H1 (cell line): ENCODE measurements around the gene POM121L2. TPM values are rescaled to one million over a fixed set of nuclear protein-coding genes. Genes with fewer than 3 reads are reported as not detected.

ENCODE experiments used
- CTCF ChIA-PET: fragments of 300-600 bp; sonication (Branson Sonifier 250); formaldehyde crosslinking; loops from one replicate; lab custom pipeline; 2021; ENCODE audit not compliant: partially characterized antibody; lab: Charles Lee
- POLR2A ChIA-PET: fragments of 300-600 bp; sonication (Branson Sonifier 250); formaldehyde crosslinking; loops from one replicate; lab custom pipeline; 2021; ENCODE audit warnings: inconsistent platforms; ENCODE audit not compliant: partially characterized antibody; lab: Charles Lee
- DNase-seq, 2 experiments: peaks; one replicate each; pipeline versions ENCODE4 v3.0.0 to v3.0.0-alpha.2; 2010 to 2022; ENCODE audit warnings: low spot score in 2 of 2, low read depth in 1 of 2, mixed read lengths in 1 of 2
- FAIRE-seq: peaks from 2 replicates; lab custom pipeline; 2011; peaks lifted over from hg19 to GRCh38; lab: Jason Lieb, UNC
- H2AFZ ChIP-seq: 2 replicates; pipeline ENCODE4 v1.8.1; 2012; ENCODE audit warnings: low read length, inconsistent platforms
- H2AK5ac ChIP-seq: 2 replicates; pipeline ENCODE4 v1.6.1; 2013; ENCODE audit warnings: low read depth, low read length
- H2BK120ac ChIP-seq: replicated peaks from 2 replicates; pipeline ENCODE3; 2013; ENCODE audit warnings: low read depth, low read length, inconsistent platforms
- H2BK12ac ChIP-seq: 2 replicates; pipeline ENCODE4 v1.6.1; 2013; ENCODE audit warnings: low read depth, low read length
- H2BK15ac ChIP-seq: 2 replicates; pipeline ENCODE4 v1.6.1; 2013; ENCODE audit warnings: low read length
- H2BK20ac ChIP-seq: 2 replicates; pipeline ENCODE4 v1.6.1; 2013; ENCODE audit warnings: low read length
- H2BK5ac ChIP-seq: 2 replicates; pipeline ENCODE4 v1.6.1; 2013; ENCODE audit warnings: low read depth, low read length
- H3K14ac ChIP-seq: 2 replicates; pipeline ENCODE4 v1.6.1; 2013; ENCODE audit warnings: inconsistent platforms; ENCODE audit not compliant: insufficient read length
- H3K18ac ChIP-seq: 2 replicates; pipeline ENCODE4 v1.6.1; 2013; ENCODE audit warnings: low read length; ENCODE audit errors: extremely low read depth
- H3K23ac ChIP-seq: 2 replicates; pipeline ENCODE4 v1.6.1; 2013; ENCODE audit warnings: inconsistent platforms; ENCODE audit not compliant: insufficient read length
- H3K23me2 ChIP-seq: 2 replicates; pipeline ENCODE4 v1.6.1; 2013; ENCODE audit warnings: low read depth, low read length
- H3K27ac ChIP-seq: 2 replicates; pipeline ENCODE4 v1.6.1; 2011; ENCODE audit warnings: low read depth, low read length, inconsistent platforms
- H3K27me3 ChIP-seq, 4 experiments: replicated peaks in 1 of 4; 1 replicate in 1 of 4; 2 replicates in 3 of 4; pipeline versions ENCODE4 v1.6.1 to v1.8.1; 2011 to 2013; ENCODE audit warnings: low read length in 3 of 4, mild to moderate bottlenecking in 3 of 4, inconsistent platforms in 2 of 4, mixed read lengths in 2 of 4, moderate library complexity in 1 of 4; ENCODE audit not compliant: control insufficient read depth in 3 of 4, insufficient read depth in 3 of 4; ENCODE audit errors: extremely low read depth in 1 of 4
- H3K36me3 ChIP-seq, 4 experiments: 2 replicates each; pipeline versions ENCODE4 v1.6.1 to v1.8.1; 2011 to 2013; ENCODE audit warnings: mild to moderate bottlenecking in 4 of 4, low read length in 3 of 4, moderate library complexity in 2 of 4, control low read depth in 1 of 4, inconsistent platforms in 1 of 4; ENCODE audit not compliant: insufficient read depth in 4 of 4, control insufficient read depth in 2 of 4
- H3K4ac ChIP-seq: replicated peaks from 2 replicates; pipeline ENCODE3; 2013; ENCODE audit warnings: low read length, low read depth, mixed read lengths, inconsistent platforms; ENCODE audit not compliant: insufficient read length
- H3K4me1 ChIP-seq, 4 experiments: replicated peaks in 1 of 4; 1 replicate in 1 of 4; 2 replicates in 3 of 4; pipeline versions ENCODE4 v1.6.1 to v1.8.1; 2011 to 2013; ENCODE audit warnings: low read length in 3 of 4, inconsistent platforms in 2 of 4, mixed read lengths in 1 of 4; ENCODE audit not compliant: insufficient read depth in 4 of 4, control insufficient read depth in 3 of 4
- H3K4me2 ChIP-seq, 2 experiments: 2 replicates each; pipeline versions ENCODE4 v1.6.1 to v1.8.1; 2011 to 2013; ENCODE audit warnings: low read depth in 2 of 2, low read length in 2 of 2, control low read depth in 1 of 2, inconsistent platforms in 1 of 2, mild to moderate bottlenecking in 1 of 2; ENCODE audit not compliant: insufficient read depth in 1 of 2
- H3K4me3 ChIP-seq, 4 experiments: fragments of 200-600, 300-600 bp in 1 of 4; sonication (generic), shearing (Covaris generic), sonication (Bioruptor Twin) in 1 of 4; 2 replicates each; pipeline versions ENCODE4 v1.5.1 to v1.8.1; 2011 to 2016; ENCODE audit warnings: low read length in 4 of 4, low read depth in 3 of 4, control low read depth in 2 of 4, inconsistent platforms in 2 of 4, mild to moderate bottlenecking in 2 of 4, mixed read lengths in 1 of 4, moderate library complexity in 1 of 4; ENCODE audit not compliant: insufficient read depth in 2 of 4; ENCODE audit errors: extremely low read depth in 1 of 4
- H3K56ac ChIP-seq: replicated peaks from 2 replicates; pipeline ENCODE3; 2013; ENCODE audit warnings: low read depth, mild to moderate bottlenecking, mixed read lengths, low read length, inconsistent platforms; ENCODE audit not compliant: insufficient read length
- H3K79me1 ChIP-seq: 2 replicates; pipeline ENCODE4 v1.6.1; 2013; ENCODE audit warnings: low read depth, low read length, control low read depth
- H3K79me2 ChIP-seq, 2 experiments: 2 replicates each; pipeline versions ENCODE4 v1.6.1 to v1.8.1; 2012 to 2013; ENCODE audit warnings: low read length in 2 of 2, mild to moderate bottlenecking in 2 of 2, inconsistent platforms in 1 of 2; ENCODE audit not compliant: insufficient read depth in 2 of 2, control insufficient read depth in 1 of 2
- H3K9ac ChIP-seq, 4 experiments: replicated peaks in 1 of 4; 1 replicate in 1 of 4; 2 replicates in 3 of 4; pipeline versions ENCODE4 v1.6.1 to v1.8.1; 2011 to 2013; ENCODE audit warnings: low read depth in 3 of 4, low read length in 3 of 4, control low read depth in 2 of 4, mild to moderate bottlenecking in 2 of 4, moderate library complexity in 2 of 4, inconsistent platforms in 1 of 4; ENCODE audit errors: extremely low read depth in 1 of 4
- H3K9me3 ChIP-seq, 2 experiments: 2 replicates each; pipeline versions ENCODE4 v1.6.1 to v1.8.1; 2012 to 2013; ENCODE audit warnings: mild to moderate bottlenecking in 2 of 2, moderate library complexity in 2 of 2, control low read depth in 1 of 2, inconsistent platforms in 1 of 2, low read depth in 1 of 2, low read length in 1 of 2, mixed read lengths in 1 of 2; ENCODE audit not compliant: insufficient read depth in 2 of 2
- H4K20me1 ChIP-seq, 2 experiments: replicated peaks in 1 of 2; 2 replicates each; pipeline versions ENCODE3 to v1.8.1; 2011 to 2013; ENCODE audit warnings: inconsistent platforms in 2 of 2, low read length in 2 of 2, mild to moderate bottlenecking in 1 of 2; ENCODE audit not compliant: insufficient read depth in 2 of 2, control insufficient read depth in 1 of 2
- H4K5ac ChIP-seq: 2 replicates; pipeline ENCODE4 v1.6.1; 2013; ENCODE audit warnings: low read length, low read depth, mixed read lengths, inconsistent platforms; ENCODE audit not compliant: insufficient read length
- H4K8ac ChIP-seq: 2 replicates; pipeline ENCODE4 v1.8.0; 2013; ENCODE audit warnings: mild to moderate bottlenecking, moderate library complexity, low read length, inconsistent platforms; ENCODE audit not compliant: insufficient read depth; ENCODE audit errors: extremely low read depth
- H4K91ac ChIP-seq: replicated peaks from 2 replicates; pipeline ENCODE3; 2013; ENCODE audit warnings: low read length, mixed read lengths, inconsistent platforms; ENCODE audit not compliant: insufficient read length
- ASH2L ChIP-seq: fragments of 200-600, 300-600 bp; sonication (generic); IDR thresholded peaks from one replicate; pipeline ENCODE4 v1.7.1; 2017; ENCODE audit warnings: low read length
- BACH1 ChIP-seq: IDR thresholded peaks from 2 replicates; pipeline ENCODE4 v1.6.1; 2012; ENCODE audit warnings: low read length, improper control_type of control experiment
- CTBP2 ChIP-seq: IDR thresholded peaks from 2 replicates; pipeline ENCODE4 v1.7.0; 2011; ENCODE audit warnings: borderline replicate concordance, mild to moderate bottlenecking, moderate library complexity, mixed read lengths, low read length; ENCODE audit not compliant: insufficient read depth, insufficient read length
- EGR1 ChIP-seq: IDR thresholded peaks from 2 replicates; pipeline ENCODE4 v1.6.1; 2011; ENCODE audit warnings: low read depth, low read length, borderline replicate concordance
- HDAC2 ChIP-seq, 2 experiments: fragments of 300-600 bp in 1 of 2; sonication (generic) in 1 of 2; IDR thresholded peaks; 2 replicates each; pipeline ENCODE4 v1.6.1; 2011 to 2012; ENCODE audit warnings: low read depth in 2 of 2, low read length in 2 of 2, mild to moderate bottlenecking in 2 of 2, moderate library complexity in 2 of 2, borderline replicate concordance in 1 of 2, inconsistent platforms in 1 of 2
- NRF1 ChIP-seq: IDR thresholded peaks from 2 replicates; pipeline ENCODE4 v1.6.1; 2011; ENCODE audit warnings: mild to moderate bottlenecking, low read depth, low read length, improper control_type of control experiment
- TAF1 ChIP-seq: IDR thresholded peaks from 2 replicates; pipeline ENCODE4 v1.6.1; 2011; ENCODE audit warnings: mild to moderate bottlenecking, low read depth, low read length
- YY1 ChIP-seq: IDR thresholded peaks from 2 replicates; pipeline ENCODE4 v1.6.1; 2011; ENCODE audit warnings: low read depth, mild to moderate bottlenecking, low read length
- WGBS, 2 experiments: shearing (Covaris generic) in 1 of 2; methylation state at CpG; one replicate each; pipeline versions ENCODE4 v1.1.6 to v1.1.7; 2013 to 2015; ENCODE audit warnings: low lambda C conversion rate in 2 of 2, mixed read lengths in 2 of 2, inconsistent platforms in 1 of 2, low coverage in 1 of 2, missing lambda C conversion rate in 1 of 2; ENCODE audit not compliant: insufficient replicate concordance in 2 of 2, insufficient coverage in 1 of 2, insufficient read length in 1 of 2; ENCODE audit errors: extremely low coverage in 1 of 2, missing lambda C conversion rate in 1 of 2; 5-methylcytosine and 5-hydroxymethylcytosine counted together
- polyA plus RNA-seq, 7 experiments: library from polyadenylated mRNA; depleted of rRNA in 3 of 7; stranded (reverse) in 5 of 7; unstranded in 2 of 7; fragments of >200 nt in 5 of 7; fragments of 200-250 nt in 2 of 7; gene quantifications; 1 replicate in 5 of 7; 2 replicates in 1 of 7; 4 replicates in 1 of 7; pipeline versions ENCODE4 v1.2.1 to v1.2.3, GENCODE V29; 2011 to 2013; ENCODE audit warnings: missing spikeins in 2 of 7, mixed read lengths in 2 of 7
- total RNA-seq: library from RNA; stranded (reverse); fragmentation: NEBNext Ultra II Directional; extraction: Animal tissue kit (Norgen Biotek cat#: 25700); gene quantifications from 2 replicates; pipeline ENCODE4 v1.2.1, GENCODE V29; 2021
- TF ChIP-seq, protein P1 (sequence below), 3 experiments: IDR thresholded peaks; 1 replicate in 2 of 3; 2 replicates in 1 of 3; pipeline versions ENCODE4 v1.5.1 to v1.6.1; 2011; ENCODE audit warnings: low read length in 3 of 3, mild to moderate bottlenecking in 3 of 3, inconsistent platforms in 2 of 3, low read depth in 1 of 3, moderate library complexity in 1 of 3; ENCODE audit not compliant: insufficient read depth in 1 of 3; ENCODE audit errors: control extremely low read depth in 1 of 3

POM121L2 gene
- total and polyA plus RNA-seq, 2 of the 8 experiments (the other 6 are each of a cell fraction or from before 2014, with no cell fraction given): 0.05 to 0.09 TPM

DNA sequence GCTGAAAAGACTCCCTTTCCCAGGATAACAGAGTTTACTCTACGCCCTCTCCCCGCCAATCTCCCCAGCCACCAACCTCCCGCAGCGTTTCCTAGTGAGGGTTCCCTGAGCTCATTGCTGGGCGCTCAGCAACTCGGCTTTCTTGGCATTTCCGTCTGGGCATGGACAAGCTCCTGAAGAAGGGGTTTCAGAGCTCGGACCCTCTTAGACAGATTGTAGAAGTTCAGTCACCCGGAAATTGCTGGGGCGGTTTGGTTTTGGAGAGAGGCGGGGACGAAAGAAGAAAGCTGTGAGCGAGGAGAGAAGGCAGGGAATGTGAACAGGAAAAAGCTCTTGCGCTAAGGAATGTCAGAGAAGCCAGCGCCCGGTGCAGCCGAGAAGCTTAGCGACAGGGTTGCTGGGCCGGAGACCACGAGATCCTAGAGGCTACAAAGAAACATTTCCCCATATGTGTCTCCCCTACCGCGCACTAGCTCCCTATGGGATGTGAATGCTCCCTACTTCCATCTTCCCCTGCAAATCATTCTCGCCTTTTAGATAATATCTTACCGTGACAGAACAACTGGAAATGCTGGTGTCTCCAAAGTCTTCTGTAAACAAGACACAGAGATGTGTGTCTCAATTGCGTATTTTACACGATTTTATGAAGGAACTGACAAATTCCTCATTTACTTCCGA lies 15.8 kb downstream of the POM121L2 start:
- H3K4ac ChIP-seq: no peak overlapping the region
- H4K5ac ChIP-seq: no peak overlapping the region
- no peak overlapping the region for H4K91ac ChIP-seq
- no peak overlapping the region for H2AK5ac ChIP-seq
- H2BK15ac ChIP-seq: no peak overlapping the region
- H3K56ac ChIP-seq: no peak overlapping the region
- H2BK20ac ChIP-seq: no peak overlapping the region
- ChIA-PET POLR2A (interaction anchor here (0.6 to 1.9 kb wide), 11 partner anchors 10 to 597 kb away, joined by 3 to 7 read pairs (median 3); a partner anchor contains a TSS), CTCF (interaction anchor here (0.7 to 1.6 kb wide), 16 partner anchors 8 to 476 kb away, joined by 3 to 9 read pairs (median 3); no protein-coding TSS in a partner anchor)
- peaks cover 0 to 9% (median 4%) of the 10 kb centered on the region in 4 experiments; a peak in 2 of 7 replicates for H3K4me1 ChIP-seq
- peaks cover 17% of the 10 kb centered on the region for H3K23me2 ChIP-seq
- DNase-seq (peak in 1 of 2 experiments; percentile 69), FAIRE-seq (no peak)
- WGBS, 2 experiments: 1% methylated on average over 27 of the region's 27 CpGs; no CpG with 5 or more reads in 1 of the 2 experiments
- H3K27me3 ChIP-seq: peaks cover 0 to 11% (median 5%) of the 10 kb centered on the region in 4 experiments; a peak in 5 of 7 replicates
- no peaks in the 10 kb centered on the region for H4K20me1 ChIP-seq
- H3K14ac ChIP-seq: no peak overlapping the region
- no peak overlapping the region for H2BK5ac ChIP-seq
- H3K79me1 ChIP-seq: no peaks in the 10 kb centered on the region
- H3K23ac ChIP-seq: no peak overlapping the region
- peak overlapping the region; percentile 92 to 97 for H3K4me2 ChIP-seq
- peak overlapping the region; percentile 78 to 83 (median 80) for H3K4me3 ChIP-seq
- no peak overlapping the region for H4K8ac ChIP-seq
- H2BK12ac ChIP-seq: no peak overlapping the region
- no peaks in the 10 kb centered on the region for H3K36me3 ChIP-seq
- 0 out of 7 replicates have a peak overlapping the region, but pooled peaks of 1 of the 4 experiments have one; percentile 1 for H3K9ac ChIP-seq
- no peak overlapping the region for H3K18ac ChIP-seq
- H2AFZ ChIP-seq: peak overlapping the region; percentile 31; the same call in 1 of the 2 replicates
- H3K9me3 ChIP-seq: no peaks in the 10 kb centered on the region
- H3K27ac ChIP-seq: no peak overlapping the region
- no peaks in the 10 kb centered on the region for H3K79me2 ChIP-seq
- H2BK120ac ChIP-seq: no peak overlapping the region
- TF ChIP-seq ASH2L (no peak), BACH1 (no peak), HDAC2 (IDR thresholded peaks at IDR 0.05; ENCODE audit: borderline replicate concordance in 1 of 2, low read depth in 2 of 2, low read length in 2 of 2) (0 out of 4 replicates have a peak, but pooled peaks of 1 of the 2 experiments have one; percentile 30), TAF1 (no peak), NRF1 (no peak), CTBP2 (no peak), YY1 (no peak), EGR1 (no peak)
- TF ChIP-seq, protein P1, sequence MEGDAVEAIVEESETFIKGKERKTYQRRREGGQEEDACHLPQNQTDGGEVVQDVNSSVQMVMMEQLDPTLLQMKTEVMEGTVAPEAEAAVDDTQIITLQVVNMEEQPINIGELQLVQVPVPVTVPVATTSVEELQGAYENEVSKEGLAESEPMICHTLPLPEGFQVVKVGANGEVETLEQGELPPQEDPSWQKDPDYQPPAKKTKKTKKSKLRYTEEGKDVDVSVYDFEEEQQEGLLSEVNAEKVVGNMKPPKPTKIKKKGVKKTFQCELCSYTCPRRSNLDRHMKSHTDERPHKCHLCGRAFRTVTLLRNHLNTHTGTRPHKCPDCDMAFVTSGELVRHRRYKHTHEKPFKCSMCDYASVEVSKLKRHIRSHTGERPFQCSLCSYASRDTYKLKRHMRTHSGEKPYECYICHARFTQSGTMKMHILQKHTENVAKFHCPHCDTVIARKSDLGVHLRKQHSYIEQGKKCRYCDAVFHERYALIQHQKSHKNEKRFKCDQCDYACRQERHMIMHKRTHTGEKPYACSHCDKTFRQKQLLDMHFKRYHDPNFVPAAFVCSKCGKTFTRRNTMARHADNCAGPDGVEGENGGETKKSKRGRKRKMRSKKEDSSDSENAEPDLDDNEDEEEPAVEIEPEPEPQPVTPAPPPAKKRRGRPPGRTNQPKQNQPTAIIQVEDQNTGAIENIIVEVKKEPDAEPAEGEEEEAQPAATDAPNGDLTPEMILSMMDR (IDR thresholded peaks at IDR 0.05; ENCODE audit: control extremely low read depth in 1 of 3, insufficient read depth in 1 of 3, low read depth in 1 of 3, low read length in 3 of 3): no peak
